Activated CD4-positive, alpha-beta T cell treated with anti-CD3 and anti-CD28 coated beads, Interleukin-2, Interleukin-6, amounts not matched to agents 100 ng/mL and 50 ng/mL, durations not matched to agents 16 hours and 8 hours (primary cell): ENCODE measurements around the gene NTF3.
"Not testable (repeated sequence)": the region's sequence is repeated elsewhere in the genome, so short reads cannot be mapped to it uniquely, and the experiment has no call there.

Source experiments
- DNase-seq: peaks from one replicate; pipeline ENCODE4 v3.0.0-alpha.2; 2020

NTF3 gene

DNA sequence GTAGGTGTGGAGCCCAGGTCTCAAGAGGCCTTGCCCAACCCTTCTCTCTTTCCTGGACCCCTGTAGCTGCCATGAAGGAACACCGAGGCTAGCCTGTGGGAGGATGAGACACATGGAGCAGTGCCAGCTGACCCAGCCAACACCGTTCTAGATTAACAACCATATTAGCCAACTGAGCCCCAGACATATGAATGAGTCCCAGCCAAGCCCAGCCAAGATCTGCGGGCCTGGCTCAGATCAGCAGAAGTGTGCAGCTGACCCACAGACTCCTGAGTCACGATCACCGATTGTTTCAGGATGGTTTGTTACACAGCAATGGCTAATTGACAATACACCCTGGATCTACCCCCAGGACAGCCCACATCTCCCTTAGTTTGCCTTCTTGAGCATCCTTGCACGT is 82.1 kb downstream of the NTF3 start:
- DNase-seq: no peak

DNA sequence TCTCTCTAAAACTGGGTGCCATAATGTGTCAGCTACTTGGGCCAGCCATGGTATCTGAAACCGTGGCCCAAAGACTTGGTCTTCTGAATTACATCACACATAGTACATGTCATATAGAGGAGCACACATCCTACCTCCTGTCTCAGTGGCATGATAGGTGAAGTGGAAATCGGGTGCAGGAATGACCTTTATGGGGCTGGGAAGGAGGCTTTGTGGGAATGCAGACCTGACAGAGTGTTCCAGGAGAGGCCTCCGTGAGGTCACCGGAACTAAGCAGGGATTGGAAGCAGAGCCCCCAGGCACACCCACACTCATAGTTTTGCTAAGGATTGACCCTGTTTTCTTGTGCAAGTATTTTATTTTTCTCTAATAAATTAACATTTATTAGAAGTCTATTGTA is 82.6 kb downstream of the NTF3 start:
- DNase-seq: no peak

DNA sequence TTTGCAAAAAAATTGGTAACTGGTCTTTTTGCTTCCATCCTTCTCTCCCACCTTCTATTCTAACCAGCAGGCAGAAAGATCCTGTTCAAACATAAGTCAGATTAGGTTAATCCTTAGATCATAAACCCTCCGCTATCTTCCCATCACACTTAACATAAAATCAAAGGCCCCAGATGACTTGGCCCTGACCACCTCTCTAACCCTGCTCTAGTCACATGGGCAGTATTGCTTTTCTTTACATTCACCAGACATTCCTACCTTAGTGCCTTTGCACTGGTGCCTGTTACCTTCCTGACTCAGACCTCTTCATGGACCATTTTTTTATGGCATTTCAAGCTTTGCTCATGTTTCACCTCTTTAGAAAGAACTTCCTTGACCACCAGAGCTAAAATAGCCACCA is 83.5 kb downstream of the NTF3 start:
- no peak for DNase-seq

DNA sequence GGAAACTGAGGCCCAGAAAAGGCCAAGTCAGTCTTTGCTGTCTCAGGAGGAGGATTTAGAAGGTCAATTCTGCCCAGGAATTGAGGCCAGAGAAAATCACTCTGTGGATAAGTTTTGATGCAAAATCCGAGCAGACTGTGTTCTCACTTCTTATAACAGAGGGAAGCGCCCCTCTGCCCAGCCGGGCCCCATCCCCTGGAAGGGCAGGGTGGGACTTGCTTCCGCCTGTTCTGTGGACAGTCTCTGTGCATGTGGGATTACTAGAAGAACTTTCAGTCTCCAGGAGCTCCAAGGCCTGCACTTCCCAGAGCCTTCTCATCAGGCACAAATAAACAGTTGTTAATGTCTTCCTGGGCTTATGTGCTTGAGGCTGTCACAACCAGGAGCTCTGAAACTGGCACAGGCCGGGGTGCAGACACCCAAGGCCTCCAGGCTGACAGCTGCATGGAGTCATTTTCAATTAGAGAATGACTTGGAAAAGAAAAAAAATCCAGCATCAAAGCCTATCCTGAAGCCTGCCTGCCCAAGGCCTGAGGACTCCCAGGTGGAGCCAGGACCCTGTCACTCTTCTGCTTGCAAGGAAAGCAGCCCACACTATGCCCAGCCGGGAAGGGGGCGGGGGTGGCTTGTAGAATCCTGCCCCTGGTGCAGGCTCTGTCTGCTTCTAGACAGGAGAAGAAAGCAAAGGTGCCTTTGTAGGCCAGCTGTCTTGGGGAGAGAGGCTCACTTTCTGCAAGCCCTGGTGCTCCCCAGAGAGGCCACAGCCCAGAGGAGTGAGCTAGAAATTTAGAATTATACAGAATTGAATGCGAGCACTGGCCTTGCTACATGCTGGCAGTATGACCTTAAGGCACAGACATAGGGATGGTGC is 84.7 kb downstream of the NTF3 start:
- no peak for DNase-seq

DNA sequence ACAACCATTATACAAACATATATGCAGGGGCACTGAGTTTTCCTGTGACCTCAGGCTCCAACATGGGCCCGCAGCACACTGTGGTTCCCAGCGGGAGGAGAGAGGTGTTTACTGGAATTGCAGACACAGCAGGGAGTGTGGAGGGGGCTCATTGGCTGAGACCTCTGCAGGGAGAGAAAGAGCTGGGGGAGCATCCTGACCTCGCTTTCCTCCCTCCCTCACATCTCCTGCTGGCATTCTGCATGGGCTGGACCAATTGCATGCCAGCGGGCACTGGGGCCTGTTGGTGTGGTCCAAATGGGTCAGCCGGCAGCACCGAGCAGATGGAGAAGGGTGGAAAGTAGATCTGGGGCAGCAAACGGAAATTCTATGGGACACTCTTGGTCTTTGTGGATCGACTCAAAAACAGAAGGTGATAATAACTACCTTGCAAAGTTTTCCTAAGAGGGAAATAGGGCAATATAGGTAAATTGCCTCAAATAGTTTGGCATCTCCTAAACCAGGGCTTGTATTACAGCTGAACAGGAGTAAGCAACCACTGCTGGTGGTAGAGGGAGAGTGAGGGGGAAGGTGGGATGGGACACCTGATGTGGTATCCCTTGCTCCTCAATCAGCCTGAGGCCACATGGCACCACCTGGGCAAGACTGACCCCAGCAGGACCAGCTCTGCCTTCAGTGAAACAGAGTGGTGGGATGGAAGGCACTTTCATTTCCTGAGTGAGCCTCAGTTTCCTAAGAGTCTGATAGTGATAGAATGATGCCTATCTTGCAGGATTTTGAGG is 86.9 kb downstream of the NTF3 start:
- DNase-seq: no peak

DNA sequence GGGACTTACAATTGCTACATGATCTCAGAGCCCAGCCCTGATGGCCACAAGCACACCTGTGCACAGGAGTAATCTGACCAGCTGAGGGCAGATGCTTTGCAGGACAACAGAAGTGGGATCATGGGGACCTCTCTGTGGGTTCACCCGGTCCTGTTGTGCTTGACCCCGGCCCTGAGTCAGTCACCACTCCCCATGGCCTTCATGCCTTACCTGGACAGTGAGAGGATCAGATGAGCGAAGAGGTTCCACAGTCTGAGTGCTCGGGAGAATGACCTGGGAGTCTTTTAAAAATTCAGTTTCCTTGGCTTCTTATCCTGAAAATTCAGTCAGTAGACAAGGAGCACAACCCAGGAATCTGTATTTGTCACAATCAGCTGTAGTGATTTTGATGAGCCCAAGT is 88.1 kb downstream of the NTF3 start:
- no peak for DNase-seq

DNA sequence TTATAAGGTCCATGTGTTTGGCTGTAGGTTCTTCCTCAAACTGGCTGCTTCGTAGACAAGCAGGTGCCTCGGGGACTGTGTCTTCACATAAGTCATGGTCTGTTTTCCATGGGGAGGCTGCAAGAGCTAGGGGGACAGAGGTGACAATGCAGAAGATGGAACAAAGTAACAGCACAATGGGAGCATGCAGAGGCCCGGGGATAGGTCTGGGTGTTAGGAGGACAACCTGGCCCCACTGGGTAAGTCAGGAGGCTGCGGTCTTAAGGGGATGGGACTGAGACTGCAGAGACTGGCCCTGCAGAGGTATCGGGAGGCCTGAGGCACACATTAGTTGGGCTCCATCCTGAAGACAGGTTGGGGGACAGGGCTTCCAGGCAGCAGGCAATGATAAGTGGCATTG is 88.9 kb downstream of the NTF3 start:
- no peak for DNase-seq

DNA sequence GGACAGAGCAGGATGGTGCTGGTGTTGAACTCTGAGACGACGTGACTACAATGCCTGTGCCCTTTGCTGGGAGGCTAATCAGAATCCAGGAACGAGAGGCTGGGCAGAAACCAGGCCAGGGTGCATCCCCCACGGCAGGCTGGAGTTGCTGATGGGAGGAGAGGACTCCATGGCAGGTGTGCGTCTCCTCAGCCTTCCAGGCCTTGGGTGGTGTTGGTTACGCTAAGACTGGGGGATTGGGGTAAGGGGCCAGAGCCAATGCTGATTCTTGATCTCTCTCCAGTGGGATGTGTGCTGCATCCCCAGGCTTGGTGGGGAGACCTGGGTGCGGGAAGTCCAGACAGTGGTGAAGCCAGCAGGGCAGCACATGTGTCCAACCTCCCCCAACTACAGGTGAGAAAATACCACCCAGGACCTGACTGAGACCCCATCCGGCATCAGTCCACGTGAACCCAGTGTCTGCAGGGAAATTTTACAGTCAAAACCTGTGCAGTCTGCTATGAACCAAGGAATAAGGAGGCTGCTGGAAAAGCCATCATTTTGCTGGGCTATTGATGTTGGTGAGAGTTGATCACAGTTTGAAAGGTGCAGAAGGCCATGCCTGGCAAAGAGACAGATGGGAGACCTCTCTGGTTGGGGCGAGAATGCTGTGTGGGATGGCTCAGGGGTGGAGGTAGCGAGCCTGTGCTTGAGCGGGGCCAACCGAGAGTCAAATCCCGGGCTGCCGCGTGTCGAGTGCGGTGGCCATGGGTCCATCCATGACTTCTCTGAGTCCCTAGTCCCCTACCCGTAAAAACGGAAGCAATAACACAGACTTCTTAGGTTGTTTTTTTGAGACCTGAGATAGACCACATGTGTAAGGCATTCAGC is 89.8 kb downstream of the NTF3 start:
- DNase-seq: no peak

DNA sequence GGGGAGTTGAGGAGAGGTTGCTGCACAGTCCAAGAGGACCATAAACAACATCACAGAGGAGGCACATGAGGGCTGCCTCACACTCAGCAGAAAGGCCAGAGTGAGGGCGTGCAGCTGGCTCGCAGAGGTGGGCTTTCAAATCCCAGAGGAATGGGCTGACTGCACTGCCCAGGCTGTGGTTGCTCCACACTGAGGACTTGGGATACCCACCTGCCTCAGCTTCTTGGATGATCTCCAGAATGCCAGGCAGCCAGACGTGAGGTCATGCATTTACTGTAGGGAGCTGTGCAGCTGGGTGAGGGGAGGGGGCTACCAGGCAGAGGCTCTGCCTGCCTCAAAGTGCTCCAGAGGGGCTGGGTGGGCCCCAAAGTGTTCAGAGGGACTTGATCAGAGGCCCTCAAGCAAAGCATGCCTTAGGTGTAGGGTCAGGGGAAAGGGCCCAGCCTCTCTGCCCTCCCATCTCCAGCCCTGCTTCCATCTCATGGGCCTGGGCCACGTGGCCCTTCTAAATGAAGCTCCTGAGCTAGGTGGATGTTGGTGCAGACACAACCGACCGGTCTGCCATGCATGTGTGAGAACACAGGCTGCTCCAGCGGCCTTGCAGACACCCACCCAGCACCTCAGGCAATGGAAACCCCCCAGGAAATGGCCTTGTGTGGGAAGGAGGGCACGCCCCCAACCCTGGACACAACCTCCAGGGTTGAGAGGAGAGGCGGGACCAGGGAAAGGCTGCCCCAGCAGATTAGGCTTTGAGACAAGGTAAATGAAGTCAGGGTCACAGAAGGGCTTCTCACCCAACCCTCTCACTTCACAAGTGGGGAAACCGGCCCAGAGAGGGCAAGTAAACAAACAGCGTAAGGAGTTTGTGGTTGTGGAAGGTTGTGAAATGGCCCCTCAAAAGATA is 90.8 kb downstream of the NTF3 start:
- no peak for DNase-seq

DNA sequence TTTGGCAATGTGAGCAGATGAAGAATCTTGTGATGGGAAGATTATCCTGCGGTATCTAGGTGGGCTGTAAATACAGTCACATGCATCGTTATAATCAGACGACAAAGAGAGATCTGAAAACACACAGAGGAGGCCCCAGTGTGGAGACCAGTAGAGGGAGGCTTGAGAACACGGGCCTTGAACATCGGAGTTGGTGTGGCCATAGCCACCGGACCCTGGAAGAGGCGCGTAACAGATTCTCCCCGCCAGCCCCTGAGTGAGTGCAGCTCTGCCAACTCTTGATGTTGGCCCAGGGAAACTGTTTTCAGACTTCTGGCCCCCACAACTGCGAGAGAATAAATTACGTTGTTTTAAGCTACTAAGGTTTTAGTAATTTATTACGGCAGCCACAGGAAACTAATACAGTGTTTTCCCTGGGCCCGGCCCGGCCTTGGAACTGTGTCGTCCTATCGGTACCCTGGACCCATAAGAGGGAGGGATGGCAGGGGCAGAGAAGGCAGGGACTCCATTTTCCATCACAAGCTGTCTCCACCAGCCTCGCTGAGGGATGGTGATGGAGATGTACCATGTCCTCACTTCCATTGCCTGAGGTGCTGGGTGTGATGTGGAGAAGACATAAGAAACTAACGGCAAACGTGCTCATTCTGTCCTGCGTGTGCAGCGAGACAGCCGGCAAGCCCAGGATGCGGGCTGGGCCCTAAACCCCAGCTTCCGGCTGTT is 91.6 kb downstream of the NTF3 start:
- DNase-seq: no peak

DNA sequence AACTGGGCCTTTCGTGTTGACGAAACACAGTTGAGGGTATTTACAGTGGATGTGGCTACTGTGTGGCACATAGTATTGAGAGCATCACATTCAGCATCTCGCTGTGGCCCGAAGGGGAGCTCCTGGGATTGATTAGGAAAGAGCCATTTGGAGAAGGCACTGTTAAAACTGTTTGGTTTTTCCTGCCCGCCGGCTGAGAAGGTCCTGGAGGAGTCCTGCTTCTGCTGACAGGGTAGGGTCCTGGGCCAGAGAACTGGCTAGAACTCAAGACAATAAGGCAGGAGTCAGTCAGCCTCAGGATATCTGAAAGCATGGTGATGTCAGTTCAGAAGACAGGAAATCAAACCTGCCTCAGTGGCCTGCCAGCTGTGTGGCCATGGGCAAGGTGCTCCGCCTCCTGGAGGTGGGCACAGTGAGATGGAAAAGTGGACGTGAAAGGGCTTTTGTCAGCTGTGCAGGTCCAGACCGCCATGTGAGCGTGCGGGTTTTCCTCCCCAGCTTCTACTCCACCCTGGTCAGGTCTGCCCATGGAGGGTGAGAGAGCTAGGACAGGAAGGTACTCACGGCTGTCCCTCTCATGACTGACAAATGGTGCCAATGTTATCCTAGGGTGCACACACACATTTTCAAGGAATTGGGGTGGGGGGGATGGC is 92.3 kb downstream of the NTF3 start:
- DNase-seq: no peak

DNA sequence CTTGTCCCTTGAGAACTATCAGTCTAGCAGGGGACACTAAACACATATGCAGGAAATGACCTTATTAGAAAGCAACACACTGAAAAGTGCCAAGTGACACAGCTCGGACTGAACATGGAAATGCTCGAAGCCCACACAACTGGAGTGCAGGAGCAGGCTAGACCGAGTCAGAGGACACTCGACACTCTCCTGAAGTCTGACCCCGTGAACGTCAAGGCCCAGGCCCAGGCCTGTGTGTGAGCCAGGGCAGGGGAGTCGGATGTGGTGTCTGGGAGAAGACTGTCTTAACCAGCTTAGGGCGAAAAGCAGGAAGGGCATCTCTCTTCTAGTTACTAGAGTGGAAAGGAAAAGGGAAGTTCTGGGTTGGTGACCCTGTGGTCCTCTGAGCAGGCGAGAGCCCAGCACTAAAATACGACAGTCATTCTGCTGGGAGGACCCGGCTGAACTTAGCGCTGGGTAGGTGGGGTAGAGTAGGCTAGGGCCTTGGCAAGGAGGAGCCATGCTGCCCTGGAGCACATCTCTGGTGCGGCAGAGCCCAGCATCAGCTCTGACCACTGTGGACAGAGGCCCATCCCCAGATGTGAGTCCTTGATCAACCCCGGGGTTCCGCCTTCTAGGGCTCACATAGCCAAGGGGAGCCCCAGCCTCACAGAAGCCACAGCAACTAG is 93.0 kb downstream of the NTF3 start:
- DNase-seq: no peak

DNA sequence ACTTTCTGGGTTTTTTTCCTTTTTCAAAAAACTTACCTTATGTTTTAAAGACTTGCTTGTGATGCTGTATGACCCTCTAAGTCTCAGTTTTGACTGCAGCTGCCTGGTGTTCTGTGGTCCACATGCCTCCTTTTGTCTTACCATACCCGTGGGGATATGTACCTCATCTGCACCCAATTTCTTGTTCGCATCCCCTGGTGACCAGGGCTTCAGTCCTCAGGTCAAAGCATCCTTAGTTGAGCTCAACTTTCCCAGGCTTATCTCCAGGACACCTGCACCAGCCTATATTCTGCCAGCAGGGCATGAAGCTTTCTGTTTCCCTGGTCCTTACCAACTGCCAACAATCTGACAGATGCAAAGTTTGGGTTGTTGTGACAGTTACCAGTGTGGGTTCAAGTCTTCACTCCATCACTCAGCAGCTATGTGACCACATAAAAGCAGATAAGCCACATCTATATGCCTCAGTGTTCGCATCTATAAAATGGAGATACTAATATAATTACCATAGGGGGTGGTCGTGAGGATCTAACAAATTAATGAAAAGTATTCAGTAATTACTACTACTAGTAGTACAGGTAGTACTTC is 94.0 kb downstream of the NTF3 start:
- DNase-seq: no peak

DNA sequence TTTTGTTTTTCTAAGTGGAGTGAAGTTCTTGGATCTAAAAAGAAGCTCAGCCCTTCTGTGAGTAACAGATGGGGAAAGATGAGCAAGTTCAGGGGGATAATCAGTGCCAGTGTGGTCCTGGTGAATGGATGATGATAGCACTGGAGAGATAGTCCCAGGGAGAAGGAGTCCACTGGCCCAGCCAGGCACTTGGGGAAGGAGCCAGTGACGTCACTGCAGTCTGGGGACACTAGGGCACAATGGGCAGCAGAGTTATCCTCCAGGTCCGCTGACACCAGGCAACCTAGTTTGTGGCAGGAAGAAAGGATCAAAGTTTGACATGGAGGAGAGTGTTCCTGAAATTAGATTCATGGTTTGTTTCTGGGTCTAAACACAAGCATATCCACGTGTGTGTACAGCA is 101.5 kb downstream of the NTF3 start:
- DNase-seq: no peak

DNA sequence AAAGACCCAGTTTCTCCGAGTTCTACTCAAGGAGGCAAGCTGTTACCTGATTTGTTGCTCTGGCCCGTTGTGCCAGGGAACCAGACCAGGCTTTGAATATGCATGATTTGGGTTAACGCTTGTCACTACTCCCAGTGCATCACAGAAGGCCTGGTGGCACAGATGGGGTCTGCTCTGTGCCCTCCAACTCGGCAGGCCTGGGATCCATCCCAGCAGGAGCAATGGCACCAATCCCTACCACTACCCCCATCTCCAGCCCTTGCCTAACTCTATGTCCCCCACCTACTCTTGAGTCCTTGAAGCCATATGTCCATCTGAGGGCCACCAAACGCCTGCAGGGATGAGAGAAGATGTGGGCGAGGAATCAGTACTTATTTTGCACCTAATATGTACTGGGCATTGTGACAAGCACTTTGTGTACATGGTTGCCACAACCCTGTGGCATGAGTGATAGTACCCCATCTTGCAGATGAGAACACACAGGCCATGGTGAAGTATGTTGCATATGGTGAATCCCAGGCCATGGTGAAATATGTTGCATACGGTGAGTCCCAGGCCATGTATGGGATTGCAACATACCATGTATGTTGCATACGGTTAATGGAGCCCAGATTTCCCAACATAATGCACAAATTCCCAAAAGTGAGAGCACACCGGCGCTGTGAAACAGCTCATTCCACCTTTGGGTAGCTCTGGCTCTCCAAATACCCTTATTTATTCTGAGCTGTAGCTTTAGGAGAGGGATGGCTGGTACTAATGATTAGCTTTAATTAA is 102.7 kb downstream of the NTF3 start:
- no peak for DNase-seq

DNA sequence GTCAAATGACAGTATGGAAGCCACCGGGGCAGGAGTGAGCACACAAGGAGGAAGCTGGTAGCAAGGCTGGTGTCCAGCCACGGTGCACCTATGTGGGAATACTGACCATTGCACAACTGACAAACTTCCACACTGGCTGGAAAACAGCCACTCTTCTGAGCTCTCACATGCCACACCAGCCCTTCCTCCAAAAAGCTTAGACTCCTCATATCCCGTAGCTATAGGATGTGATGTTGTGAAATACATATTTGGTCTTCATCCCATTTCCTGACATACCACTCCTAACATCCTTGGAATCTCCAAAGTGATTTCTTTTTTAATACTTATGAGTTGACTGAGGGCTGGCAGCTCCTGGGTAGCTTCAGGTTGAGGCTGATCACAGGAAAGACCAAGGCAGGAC is 103.6 kb downstream of the NTF3 start:
- no peak for DNase-seq

DNA sequence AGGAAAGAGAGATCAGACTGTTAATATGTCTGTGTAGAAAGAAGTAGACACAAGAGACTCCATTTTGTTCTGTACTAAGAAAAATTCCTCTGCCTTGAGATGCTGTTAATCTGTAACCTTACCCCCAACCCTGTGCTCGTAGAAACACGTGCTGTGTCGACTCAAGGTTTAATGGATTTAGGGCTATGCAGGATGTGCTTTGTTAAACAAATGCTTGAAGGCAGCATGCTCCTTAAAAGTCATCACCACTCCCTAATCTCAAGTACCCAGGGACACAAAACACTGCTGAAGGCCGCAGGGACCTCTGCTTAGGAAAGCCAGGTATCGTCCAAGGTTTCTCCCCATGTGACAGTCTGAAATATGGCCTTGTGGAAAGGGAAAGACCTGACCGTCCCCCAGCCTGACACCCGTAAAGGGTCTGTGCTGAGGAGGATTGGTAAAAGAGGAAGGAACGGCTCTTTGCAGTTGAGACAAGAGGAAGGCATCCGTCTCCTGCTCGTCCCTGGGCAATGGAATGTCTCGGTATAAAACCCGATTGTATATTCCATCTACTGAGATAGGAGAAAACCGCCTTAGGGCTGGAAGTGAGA is 105.2 kb downstream of the NTF3 start:
- not testable (repeated sequence) for DNase-seq

DNA sequence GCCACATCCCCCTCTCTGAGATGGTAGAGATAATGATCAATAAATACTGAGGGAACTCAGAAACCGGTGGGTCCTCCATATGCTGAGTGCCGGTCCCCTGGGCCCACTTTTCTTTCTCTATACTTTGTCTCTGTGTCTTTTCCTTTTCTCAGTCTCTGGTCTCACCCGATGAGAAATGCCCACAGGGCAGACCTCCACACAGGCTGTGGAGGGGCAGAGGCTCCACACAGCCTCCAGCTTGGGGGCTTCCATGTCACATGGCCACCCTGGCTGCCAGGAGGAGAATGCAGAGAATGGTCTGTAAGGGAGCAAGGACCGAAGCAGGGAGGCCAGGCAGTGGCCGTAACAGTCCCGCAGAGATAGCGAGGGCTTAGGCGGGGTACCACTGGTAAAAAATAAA is 105.9 kb downstream of the NTF3 start:
- no peak for DNase-seq
